Nephron (organoid): ENCODE results near the gene GBE1.
"Not testable (repeated sequence)": the region's sequence is repeated elsewhere in the genome, so short reads cannot be mapped to it uniquely, and the experiment has no call there.

Source experiments
- H3K27ac Mint-ChIP-seq, 3 experiments: 2 replicates each; pipeline ENCODE4 v1.8.0; 2020; ENCODE audit warnings: mixed read lengths in 3 of 3, mild to moderate bottlenecking in 2 of 3, moderate library complexity in 1 of 3
- H3K27me3 Mint-ChIP-seq: 2 replicates; pipeline ENCODE4 v1.8.0; 2021; ENCODE audit warnings: low read depth, mild to moderate bottlenecking, moderate library complexity, mixed read lengths
- H3K36me3 Mint-ChIP-seq: 2 replicates; pipeline ENCODE4 v1.8.0; 2020; ENCODE audit warnings: low read depth, mixed read lengths
- H3K4me1 Mint-ChIP-seq: 2 replicates; pipeline ENCODE4 v1.8.0; 2020; ENCODE audit warnings: mixed read lengths
- H3K4me3 Mint-ChIP-seq, 3 experiments: 2 replicates each; pipeline ENCODE4 v1.8.0; 2020; ENCODE audit warnings: mild to moderate bottlenecking in 3 of 3, mixed read lengths in 3 of 3, moderate library complexity in 2 of 3
- H3K9me3 Mint-ChIP-seq: 2 replicates; pipeline ENCODE4 v1.8.0; 2020; ENCODE audit warnings: mixed read lengths
- TF ChIP-seq, protein P1 (sequence below), 3 experiments: fragments of 200-600 bp; sonication (generic); IDR thresholded peaks; one replicate each; pipeline ENCODE4 v1.5.0; 2021; ENCODE audit warnings: antibody characterized with exemption in 3 of 3; ENCODE audit not compliant: unreplicated experiment in 3 of 3

Gene GBE1

DNA sequence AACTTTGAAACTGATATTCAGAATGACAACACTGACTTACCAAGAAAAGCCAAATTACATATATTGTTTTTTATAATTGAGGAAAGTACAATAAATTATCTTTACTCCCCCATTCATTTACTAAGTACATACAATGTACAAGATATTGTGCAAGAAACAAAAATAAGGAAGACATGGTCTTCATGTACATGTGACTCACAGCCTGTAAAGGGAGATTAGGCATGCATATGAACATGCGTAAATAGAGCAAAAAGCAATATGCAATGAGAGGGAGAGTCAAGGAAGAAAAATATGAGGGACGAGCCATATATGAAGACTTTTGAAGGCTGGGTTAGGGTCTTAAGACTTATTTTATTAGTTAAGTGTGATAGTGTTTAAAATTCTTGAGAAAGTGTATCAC is 258.4 kb downstream of the GBE1 start:
- Mint-ChIP-seq H3K9me3 (no peaks in the 10 kb centered on the region), H3K27me3 (no peaks in the 10 kb centered on the region), H3K36me3 (peaks cover 13% of the 10 kb centered on the region), H3K27ac (no peak overlapping the region), H3K4me3 (no peak overlapping the region), H3K4me1 (no peaks in the 10 kb centered on the region)
- TF ChIP-seq, protein P1, sequence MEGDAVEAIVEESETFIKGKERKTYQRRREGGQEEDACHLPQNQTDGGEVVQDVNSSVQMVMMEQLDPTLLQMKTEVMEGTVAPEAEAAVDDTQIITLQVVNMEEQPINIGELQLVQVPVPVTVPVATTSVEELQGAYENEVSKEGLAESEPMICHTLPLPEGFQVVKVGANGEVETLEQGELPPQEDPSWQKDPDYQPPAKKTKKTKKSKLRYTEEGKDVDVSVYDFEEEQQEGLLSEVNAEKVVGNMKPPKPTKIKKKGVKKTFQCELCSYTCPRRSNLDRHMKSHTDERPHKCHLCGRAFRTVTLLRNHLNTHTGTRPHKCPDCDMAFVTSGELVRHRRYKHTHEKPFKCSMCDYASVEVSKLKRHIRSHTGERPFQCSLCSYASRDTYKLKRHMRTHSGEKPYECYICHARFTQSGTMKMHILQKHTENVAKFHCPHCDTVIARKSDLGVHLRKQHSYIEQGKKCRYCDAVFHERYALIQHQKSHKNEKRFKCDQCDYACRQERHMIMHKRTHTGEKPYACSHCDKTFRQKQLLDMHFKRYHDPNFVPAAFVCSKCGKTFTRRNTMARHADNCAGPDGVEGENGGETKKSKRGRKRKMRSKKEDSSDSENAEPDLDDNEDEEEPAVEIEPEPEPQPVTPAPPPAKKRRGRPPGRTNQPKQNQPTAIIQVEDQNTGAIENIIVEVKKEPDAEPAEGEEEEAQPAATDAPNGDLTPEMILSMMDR (IDR thresholded peaks at IDR 0.05; ENCODE audit: unreplicated experiment in 3 of 3): no peak

DNA sequence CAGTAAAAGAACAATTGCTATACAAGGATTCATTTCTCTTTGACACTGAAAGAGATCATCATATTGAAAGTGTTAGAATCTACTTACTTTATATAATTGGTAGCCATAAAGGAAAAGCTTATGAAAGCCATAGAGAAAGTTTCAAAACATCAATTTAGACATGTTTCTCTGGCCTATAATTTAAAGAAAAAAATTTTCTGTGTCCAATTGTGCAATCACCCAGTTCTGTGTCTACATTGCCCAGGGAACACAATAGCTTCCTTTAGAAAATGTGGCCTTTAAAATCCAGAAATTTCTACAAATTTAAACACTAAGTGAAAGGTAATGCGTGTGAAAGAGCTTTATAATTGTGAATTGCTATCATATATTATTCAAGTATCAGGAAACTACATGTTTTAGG is 259.2 kb downstream of the GBE1 start:
- Mint-ChIP-seq H3K36me3 (peaks cover 13% of the 10 kb centered on the region), H3K27me3 (no peaks in the 10 kb centered on the region), H3K4me1 (no peaks in the 10 kb centered on the region), H3K9me3 (no peaks in the 10 kb centered on the region), H3K27ac (no peak overlapping the region), H3K4me3 (no peak overlapping the region)
- TF ChIP-seq, protein P1 (IDR thresholded peaks at IDR 0.05; ENCODE audit: unreplicated experiment in 3 of 3): no peak

- no peaks in the 10 kb centered on the region for H3K27me3 Mint-ChIP-seq
- no peaks in the 10 kb centered on the region for H3K9me3 Mint-ChIP-seq
- H3K36me3 Mint-ChIP-seq: peaks cover 13% of the 10 kb centered on the region
- TF ChIP-seq, protein P1 (IDR thresholded peaks at IDR 0.05; ENCODE audit: unreplicated experiment in 3 of 3): no peak
- no peak overlapping the region for H3K27ac Mint-ChIP-seq
- no peak overlapping the region for H3K4me3 Mint-ChIP-seq
- no peaks in the 10 kb centered on the region for H3K4me1 Mint-ChIP-seq
These were observed 261.4 kb downstream of the GBE1 start for GRCh38 chr3:81500039-81500438.

GRCh38 chr3:81497572-81498251 is 263.7 kb downstream of the GBE1 start:
- H3K4me1 Mint-ChIP-seq: no peaks in the 10 kb centered on the region
- H3K27ac Mint-ChIP-seq: no peak overlapping the region
- H3K36me3 Mint-ChIP-seq: peaks cover 7% of the 10 kb centered on the region
- TF ChIP-seq, protein P1 (IDR thresholded peaks at IDR 0.05; ENCODE audit: unreplicated experiment in 3 of 3): no peak
- no peaks in the 10 kb centered on the region for H3K27me3 Mint-ChIP-seq
- H3K9me3 Mint-ChIP-seq: no peaks in the 10 kb centered on the region
- no peak overlapping the region for H3K4me3 Mint-ChIP-seq

- no peaks in the 10 kb centered on the region for H3K27me3 Mint-ChIP-seq
- no peaks in the 10 kb centered on the region for H3K4me1 Mint-ChIP-seq
- peaks cover 7% of the 10 kb centered on the region for H3K36me3 Mint-ChIP-seq
- no peaks in the 10 kb centered on the region for H3K9me3 Mint-ChIP-seq
- no peak overlapping the region for H3K4me3 Mint-ChIP-seq
- no peak overlapping the region for H3K27ac Mint-ChIP-seq
- TF ChIP-seq, protein P1 (IDR thresholded peaks at IDR 0.05; ENCODE audit: unreplicated experiment in 3 of 3): no peak
These were observed 264.9 kb downstream of the GBE1 start for GRCh38 chr3:81496407-81497104.

DNA sequence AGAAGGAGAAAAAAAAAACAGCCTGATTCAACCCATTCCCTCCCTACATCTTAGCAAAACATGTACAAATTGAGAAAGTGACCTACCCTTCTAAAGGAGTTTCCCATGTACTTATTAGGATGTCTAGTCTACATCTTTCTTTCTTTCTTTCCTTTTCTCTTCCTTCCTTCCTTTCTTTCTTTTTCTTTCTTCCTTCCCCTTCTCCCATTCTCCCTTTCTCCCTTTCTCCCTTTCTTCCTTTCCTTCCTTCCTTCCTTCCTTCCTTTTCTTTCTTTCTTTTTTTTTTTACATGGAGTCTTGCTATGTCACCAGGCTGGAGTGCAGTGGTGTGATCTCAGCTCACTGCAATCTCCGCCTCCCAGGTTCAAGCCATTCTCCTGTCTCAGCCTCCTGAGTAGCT is 269.0 kb downstream of the GBE1 start:
- H3K36me3 Mint-ChIP-seq, H3K27ac Mint-ChIP-seq, H3K9me3 Mint-ChIP-seq, H3K4me1 Mint-ChIP-seq, H3K27me3 Mint-ChIP-seq, H3K4me3 Mint-ChIP-seq: not testable (repeated sequence)
